NCI-H2107 treated with DMSO at 0.1 percent for 48 hours (cell line): ENCODE data around the gene DNAJC30.

ENCODE experiments used
- DNase-seq: peaks from one replicate; lab custom pipeline; 2025; ENCODE audit not compliant: unreplicated experiment; lab: John Stamatoyannopoulos, UW

The DNAJC30 gene

DNA sequence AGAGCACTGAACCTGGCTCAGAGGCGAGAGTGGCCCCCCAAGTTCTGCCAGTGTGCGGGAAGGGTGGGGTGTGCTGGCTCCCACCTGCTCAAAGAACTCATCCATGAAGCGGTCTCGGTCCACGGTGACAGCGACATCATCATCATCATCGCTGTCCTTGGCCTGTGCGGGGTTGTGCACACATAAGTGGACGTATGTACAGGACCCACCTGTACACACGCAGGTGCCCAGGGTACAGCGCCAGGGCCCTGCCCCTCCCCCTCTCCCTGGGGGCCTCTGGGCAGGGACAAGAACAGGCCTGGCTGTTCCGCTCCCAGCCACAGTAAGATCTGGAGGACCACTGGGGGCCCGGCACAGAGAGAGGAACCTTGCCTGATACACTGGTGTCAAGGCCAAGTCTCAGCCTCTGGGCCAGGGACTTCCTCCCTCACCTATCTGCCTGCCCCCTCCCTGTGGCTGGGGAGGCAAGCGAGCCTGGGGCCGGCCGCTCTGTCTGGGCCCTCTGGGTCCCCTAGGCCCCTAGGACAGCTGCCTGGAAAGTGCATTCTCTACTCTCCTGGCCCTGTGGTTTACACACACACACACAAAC is 25.8 kb upstream of the DNAJC30 start:
- no peak for DNase-seq

DNA sequence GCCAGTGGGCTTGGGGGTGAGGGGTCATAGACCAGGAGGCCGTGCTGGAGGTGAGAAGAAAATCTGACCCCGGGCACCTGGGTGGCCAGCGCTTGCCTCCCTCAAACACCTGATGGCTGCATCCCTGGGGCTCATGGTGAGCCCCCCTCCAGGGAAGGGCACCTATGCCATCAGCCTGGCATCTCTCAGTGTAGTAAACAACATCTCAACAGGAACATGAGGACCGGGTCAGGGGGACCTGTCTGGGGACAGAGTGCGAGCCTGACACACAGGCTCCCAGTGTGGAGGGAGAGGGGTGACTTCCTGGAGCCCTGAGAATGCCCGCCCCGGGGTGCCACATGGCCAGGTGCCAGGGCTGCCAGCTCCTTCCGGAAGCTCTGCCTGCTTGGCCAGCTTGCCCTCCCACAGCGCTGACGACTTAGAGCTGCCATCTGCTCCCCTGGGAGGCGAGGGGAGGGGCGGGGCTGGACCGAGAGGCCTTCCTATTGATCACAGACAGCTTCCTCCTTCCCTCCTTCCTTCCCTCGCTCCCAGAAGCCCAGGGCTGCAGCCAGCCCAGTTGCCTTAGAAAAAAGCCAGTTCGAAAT is 23.9 kb upstream of the DNAJC30 start:
- DNase-seq = peak; percentile 83

DNA sequence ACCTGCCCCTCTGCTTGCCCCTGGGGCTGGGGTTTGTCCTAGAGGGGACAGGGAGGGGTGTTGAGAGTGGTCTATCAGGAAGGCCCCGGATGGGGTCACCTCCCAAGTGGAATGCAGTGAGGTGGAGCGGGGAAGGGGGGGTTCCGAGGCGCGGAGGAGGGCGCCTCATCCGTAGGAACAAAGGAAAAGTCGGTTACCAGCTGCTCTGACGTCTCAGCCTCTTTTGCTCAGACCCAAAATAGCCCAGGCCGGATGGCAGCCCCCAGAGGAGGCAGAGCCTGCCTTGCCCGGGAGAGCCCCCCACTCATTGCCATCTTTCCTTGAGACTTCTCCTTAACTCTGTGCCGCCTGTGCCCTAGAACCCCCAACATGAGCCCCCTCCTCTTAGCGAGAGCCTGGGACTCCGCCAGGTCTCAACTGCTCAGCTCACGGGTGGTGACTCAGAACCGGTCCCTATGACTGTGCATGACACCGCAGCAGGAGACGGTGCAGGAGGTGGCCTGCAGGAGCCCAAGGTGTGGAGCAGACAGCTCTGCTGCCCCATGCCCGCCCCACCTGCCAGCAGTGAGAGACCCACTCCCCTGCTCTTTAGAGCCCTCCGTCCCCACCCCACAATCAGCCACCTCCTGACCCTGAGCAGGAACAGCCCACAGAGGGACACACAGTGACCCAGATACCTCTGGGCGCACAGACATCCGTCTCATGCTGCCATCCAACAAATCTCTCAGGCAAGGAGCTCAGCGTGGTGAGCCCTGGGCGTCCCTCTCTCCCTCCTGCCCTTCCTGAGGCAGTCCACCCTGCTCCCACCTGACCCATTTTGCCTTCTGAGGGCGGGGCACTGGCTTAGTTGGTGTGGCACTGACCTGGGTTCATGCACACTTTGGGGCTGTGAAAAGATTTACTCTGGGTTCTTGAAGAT is 23.1 kb upstream of the DNAJC30 start:
- DNase-seq = peak; percentile 29

DNA sequence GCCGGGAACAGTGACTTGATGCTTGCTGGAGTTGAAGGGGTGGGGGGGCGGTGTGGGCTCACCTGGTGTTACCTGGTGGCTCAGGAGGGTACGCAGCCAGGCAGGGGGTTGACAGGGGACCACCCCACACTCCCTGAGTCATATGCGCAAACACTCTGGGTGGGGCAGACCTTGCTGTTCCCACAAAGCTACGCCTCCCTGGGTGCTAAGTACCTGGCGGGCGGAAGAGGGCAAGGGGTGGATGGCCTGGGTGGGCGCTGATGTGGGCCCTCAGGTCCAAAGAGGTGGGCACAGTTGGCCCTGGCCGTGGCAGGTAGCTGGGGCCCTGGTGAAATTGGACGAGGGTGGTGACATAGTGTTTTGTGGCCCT is 22.3 kb upstream of the DNAJC30 start:
- no peak for DNase-seq

DNA sequence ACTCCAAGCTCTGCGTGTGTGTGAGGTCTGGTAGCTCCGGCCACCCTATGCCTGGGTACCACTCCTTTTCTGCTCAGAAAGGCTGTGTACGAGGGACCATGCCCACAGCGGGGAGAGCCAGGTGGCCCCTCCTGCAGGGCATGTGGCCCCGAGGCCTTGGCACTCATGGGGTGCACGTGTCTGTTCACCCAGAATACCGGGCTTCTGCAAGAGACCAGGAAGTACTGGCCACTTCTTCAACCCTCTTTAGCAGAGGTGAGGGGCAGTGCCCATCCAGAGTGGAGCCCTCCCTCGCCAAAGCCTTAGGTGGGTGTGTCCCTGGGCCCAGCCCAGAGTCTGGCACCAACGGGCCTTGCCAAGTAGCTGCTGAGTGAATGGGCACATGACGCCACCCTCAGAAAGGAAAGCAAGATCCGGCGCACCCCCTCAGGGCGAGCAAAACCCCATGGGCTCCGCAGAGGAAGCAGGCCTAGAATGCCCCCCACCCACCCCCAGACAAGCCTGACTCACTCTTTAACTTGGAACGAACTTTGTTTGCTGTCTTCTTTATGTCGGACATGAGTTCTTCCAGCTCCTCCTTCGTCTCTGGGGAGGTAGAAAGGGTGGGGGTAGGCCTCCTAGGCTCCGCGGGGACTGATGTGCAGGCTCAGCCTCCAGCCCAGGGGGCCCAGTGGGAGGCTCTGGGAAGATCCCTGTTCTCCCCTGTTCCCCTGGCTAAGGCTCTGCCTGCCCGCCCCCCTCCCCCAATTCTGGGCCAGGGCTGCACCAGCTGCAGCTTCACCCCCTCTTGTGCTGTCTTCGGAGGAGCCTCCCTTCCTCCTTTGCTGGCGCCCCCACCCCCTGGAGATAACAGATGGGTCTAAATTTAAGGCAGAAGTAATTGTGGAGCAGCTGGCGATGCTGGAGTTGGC is 21.6 kb upstream of the DNAJC30 start:
- DNase-seq = no peak

DNA sequence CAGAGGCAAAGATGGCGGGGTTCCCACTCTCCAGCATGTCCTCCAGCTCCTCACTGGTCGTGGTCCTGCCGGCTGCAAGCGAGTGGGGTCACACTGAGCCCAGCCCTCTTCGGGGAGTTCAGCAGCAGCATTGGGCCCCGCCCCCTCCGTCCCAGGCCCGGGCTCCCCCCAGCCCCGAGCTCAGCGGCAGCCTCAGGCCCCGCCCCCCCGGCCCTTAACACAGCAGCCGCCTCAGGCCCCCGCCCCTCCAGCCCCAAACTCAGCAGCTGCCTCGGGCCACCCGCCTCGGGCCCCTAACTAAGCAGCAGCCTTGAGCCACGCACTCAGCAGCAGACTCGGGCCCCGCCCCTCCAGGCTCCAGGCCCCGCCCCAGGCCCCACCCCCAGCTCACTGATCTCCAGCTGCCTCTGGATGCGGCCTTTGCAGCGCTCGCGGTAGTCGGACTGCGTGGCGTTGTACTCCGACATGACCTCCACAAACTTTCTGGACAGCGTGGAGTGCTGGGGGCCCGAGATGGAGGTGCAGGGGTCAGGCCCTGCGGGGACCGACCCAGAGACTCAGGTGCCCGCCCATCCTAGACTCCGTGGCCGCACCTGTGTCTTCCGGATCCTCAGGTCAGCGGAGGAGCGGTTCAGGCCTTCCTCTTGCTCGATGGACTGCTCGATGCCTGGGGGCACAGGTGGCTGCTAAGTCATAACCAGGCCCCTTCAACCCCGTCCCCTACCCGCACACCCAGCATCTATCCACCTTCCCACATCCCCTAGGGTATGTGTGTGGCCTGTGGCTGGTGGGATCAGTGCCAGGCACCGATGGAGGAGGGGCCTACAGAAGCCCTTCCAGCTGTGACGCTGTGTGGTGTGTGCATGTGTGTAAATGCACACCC is 20.7 kb upstream of the DNAJC30 start:
- DNase-seq = no peak

DNA sequence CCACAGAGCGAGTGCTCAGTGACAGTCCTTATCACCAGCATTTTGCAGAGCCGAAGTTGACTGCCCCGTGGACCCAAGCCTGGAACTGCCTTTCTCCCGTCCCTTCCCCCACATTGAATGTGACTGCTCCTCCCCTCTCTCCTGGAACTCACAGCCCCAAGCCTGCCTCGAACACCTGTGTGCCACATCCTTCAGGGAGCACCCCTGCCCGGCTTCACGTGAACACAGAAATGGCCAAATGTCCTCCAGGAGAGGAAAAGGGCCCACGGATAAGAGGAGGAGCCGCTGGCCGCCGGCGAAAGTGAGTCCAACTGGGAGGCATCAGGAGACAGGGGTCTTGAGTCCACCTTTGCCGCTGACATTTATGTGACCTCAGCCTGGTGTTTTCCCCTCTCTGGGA is 20.0 kb upstream of the DNAJC30 start:
- no peak for DNase-seq

DNA sequence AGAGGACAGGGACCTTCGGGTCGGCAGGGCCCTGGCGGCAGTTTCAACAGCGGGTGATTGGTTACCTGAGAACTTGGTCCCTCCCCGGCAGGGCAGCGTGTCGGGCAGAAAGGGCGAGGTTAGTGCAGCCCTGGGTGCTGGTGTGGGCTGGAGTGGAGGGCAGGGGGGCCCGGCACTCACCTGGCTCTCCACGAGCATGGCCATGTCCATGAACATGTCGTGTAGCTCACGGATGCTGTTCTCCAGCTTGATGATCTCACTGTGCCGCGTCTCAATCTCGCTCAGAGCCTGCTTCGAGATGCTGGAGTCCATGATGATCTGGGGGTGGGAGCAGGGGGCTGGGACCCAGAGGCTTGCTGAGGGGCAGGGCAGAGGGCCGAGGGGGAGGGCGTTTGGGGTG is 19.4 kb upstream of the DNAJC30 start:
- DNase-seq = no peak

DNA sequence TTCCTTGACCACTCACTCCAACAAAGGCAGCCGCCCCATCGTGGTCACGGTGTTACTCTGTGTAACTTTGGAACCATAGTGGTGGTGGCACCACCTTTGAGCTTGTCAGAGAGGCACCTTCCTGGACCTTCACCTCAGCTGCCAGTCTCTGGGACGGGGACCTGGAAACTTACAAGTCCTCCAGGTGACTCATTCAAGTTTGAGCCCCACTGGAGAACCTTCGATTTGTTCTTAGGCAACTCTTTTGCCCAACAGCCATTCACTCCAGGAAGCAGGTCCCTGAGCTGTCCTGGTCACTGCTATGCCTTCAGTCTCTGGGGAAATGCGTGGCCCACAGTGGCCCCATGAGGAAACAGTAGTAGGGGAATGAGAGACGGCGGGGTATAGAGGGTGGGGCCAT is 19.0 kb upstream of the DNAJC30 start:
- DNase-seq = no peak

DNA sequence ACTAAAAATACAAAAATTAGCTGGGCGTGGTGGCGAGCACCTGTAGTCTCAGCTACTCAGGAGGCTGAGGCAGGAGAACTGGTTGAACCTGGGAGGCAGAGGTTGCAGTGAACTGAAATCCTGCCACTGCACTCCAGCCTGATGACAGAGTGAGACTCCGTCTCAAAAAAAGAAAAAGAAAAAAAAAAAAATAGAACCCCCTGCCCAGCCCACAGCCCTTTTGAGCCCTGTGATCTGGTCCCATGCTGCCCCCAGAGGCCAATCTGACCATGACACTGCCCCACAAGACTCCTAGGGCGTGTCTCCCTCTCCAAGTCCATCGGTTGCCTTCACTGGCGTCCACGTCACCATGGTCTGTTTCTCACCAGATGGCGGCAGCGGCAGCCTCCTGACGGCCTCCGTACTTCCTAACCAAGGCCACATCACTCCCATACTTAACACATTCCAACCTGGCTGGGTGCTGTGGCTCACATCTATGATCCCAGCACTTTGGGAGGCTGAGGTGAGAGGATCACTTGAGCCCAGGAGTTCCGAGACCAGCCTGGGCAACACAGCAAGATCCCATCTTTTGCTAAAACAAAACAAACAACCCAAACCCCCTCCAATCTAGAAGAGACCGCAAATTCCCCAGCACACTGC is 18.2 kb upstream of the DNAJC30 start:
- DNase-seq = no peak

DNA sequence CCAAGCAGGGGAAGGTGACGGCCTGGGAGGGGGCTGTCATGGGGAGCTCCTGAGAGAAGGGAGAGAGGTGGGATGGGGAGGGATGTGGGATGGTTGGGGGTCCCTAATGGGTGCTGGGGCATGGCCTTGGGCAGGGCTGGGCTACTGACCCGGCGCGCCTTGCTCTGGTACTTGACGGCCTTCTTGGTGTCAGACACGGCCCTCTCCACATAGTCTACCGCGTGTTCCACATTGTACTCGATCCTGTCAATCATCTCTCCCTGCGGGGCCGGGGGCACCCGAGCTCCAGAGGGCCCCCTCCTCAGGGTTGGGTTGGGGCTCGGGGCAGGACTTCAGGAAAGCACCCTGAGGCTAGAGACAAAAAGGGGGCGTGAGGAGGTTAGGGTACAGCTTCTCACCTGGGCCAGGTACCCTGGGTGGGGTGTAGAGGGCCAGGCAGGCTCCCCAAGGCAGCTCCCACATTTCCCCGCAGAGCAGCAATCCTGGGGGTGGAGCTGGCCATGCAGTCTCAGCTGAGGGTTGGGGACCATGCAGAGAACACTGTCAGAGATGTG is 17.4 kb upstream of the DNAJC30 start:
- no peak for DNase-seq

DNA sequence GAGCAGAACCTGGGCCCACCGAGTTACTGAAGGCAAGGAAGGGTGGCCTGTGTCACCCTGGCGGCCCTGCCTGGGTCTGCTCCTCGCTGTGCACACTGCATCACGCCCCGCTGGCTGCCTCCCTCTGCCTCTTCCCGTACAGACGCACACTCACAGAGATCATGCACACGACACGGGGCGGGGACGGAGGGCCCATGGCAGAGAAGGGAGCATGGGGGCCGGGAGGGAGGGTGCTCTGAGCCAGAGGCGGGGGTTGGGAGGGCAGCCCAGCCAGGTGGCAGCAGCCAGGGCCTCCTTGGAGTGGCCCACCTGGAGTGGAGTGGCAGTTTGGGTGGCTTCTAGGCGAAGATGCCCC is 16.8 kb upstream of the DNAJC30 start:
- no peak for DNase-seq

DNA sequence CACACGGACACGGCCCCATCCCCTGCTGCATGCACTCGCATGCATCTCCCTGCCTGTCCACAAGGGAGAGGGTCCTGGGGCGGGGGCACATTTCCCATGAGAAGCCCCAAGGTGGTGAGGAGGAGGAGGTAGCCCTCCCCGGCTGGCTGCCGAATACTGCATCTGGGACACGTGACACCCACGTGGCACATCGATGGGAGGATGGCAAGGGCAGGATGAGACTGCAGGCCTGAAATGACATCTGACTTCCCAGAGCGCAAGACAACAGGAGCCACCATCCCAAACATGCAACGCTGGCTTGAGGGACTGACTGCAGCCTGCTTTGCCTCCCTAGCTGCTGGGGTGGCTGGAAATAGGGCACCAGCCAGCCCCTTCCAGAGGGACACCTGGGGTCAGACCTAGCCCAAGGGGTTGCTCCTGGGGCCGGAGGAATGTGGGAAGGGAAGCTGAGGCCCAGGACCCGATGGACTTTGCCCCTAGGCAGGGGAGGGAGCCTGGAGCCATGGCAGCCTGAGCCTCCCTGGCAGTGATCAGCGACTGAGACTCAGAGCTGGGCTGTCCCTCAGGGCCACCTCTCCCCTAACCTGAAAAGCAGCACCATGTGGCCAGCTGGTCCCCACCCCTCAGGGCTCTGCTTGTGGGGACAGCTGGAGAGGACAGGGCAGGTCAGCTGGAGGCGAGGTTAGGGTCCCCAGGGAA is 16.3 kb upstream of the DNAJC30 start:
- DNase-seq = no peak

DNA sequence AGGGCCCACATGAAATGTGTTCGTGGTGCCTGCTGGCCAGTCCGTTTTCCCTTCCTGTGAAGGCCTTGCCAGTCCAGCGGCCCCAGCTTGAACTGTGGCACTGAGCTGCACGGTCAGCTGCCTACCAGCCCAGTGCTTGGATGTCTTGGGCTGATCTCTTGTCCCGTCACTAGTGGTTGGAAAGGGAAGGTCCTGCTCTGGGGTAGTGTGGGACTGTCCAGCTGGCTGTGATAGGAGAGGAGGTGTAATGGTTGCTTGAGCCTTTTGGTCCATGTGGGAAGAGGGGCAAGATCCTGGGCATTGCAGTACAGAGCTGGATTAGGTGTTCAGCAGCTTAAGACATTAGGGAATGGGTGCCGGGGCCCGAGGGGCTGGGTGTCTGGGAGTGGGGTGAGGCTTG is 15.2 kb upstream of the DNAJC30 start:
- DNase-seq = no peak

DNA sequence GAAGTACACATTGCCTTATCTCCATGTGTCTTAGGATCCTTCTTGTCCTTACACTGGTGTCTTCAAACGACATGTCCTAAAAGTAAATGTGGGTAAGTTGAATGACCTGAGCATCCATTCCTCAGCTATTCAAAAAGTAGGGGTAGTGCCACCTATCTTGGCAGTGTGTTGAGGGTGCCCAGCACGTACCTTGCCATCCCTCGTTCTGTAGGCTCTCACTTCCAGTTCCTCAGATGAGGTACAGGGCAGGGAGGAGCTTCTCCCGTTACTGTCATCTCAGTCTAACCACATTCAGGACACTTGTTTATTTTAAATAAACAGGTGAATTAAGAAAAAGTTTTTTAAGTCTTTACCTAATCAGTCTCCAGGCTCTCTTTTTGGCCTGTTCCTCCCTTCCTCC is 13.1 kb upstream of the DNAJC30 start:
- DNase-seq = no peak

DNA sequence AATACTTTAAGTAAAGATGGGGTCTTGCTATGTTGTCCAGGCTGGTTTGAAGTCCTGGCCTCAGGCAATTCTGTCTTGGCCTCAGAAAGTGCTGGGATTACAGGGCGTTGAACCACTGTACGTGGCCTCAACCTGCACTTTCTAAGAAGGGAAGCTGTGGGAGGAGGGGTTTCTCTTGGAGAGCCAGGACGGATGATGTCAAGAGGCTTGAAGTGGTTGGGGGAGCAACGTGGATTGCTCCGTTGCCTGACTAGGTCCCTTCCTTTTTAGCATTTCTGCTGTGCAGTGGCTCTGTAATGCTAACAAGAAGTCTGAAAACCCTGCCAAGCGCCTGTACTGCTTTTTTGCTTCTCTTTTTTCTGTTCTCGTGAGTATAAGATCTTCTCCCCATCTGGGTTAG is 7.4 kb upstream of the DNAJC30 start:
- DNase-seq = no peak

DNA sequence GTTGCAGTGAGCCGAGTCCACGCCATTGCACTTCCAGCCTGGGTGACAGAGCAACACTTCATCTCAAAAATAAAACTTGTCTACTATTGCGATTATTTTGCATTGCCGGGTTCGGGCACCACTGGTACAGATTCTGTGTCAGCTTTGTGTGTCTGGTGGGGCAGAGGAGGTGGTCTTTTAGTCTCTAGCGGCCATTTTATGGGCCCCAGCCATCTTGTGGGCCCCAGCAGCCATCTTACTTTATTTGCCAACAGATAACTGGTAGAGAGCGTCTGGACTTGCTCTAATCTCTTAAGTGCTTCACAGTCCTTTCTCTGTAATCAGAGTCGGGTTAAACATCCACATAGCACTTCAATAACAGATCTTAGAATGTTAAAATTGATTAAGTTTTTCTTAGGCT is 5.0 kb upstream of the DNAJC30 start:
- no peak for DNase-seq

DNA sequence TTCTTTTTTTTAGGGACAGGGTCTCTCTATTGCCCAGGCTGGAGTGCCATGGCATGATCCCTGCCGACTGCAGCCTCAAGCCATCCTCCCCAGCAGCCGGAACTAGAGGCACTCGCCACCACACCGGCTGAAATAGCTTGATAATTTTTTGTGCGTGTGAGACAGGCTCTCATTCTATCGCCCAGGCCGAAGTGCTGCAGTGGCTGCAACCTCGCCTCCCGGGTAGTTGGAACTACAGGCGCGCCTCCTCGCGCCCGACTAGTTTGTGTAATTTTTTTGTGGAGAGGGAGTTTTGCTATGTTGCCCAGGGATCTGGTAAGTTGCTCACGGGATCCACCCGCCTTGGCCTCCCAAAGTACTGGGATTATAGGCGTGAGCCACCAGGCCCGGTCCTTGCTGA is 2.1 kb upstream of the DNAJC30 start:
- DNase-seq = no peak
